HEK293 (cell line): ENCODE measurements around the gene CNOT4.

Experiments
- CTCF ChIA-PET: fragments of 350-600 bp; formaldehyde crosslinking; extraction: SDS; loops from one replicate; lab custom pipeline; 2021; ENCODE audit warnings: antibody characterized with exemption; lab: Yijun Ruan, JAX
- POLR2A ChIA-PET: fragments of 300-600 bp; formaldehyde crosslinking; extraction: SDS; loops from one replicate; lab custom pipeline; 2020; ENCODE audit warnings: antibody characterized with exemption, inconsistent platforms; lab: Yijun Ruan, JAX
- H3K27ac ChIP-seq: fragments of 200-500 bp; sonication (Bioruptor generic); 2 replicates; pipeline ENCODE4 v1.5.1; 2014; ENCODE audit warnings: low read depth, low read length, control low read depth, inconsistent platforms; ENCODE audit errors: extremely low read depth
- H3K36me3 ChIP-seq, 2 experiments: fragments of 200-500 bp in 1 of 2; sonication (Bioruptor generic) in 1 of 2; 1 replicate in 1 of 2; 2 replicates in 1 of 2; pipeline ENCODE4 v1.5.1; 2014 to 2017; ENCODE audit warnings: inconsistent platforms in 2 of 2, low read length in 2 of 2; ENCODE audit not compliant: control insufficient read depth in 2 of 2, insufficient read depth in 1 of 2
- H3K4me1 ChIP-seq: fragments of 200-500 bp; sonication (Bioruptor generic); 2 replicates; pipeline ENCODE4 v1.5.1; 2014; ENCODE audit warnings: mild to moderate bottlenecking, low read length, inconsistent platforms; ENCODE audit not compliant: control insufficient read depth, insufficient read depth
- H3K4me3 ChIP-seq: 2 replicates; pipeline ENCODE4 v1.5.1; 2011; ENCODE audit warnings: low read depth, mild to moderate bottlenecking, control low read depth, low read length, moderate library complexity
- H3K9me3 ChIP-seq: fragments of 200-500 bp; sonication (Bioruptor generic); 2 replicates; pipeline ENCODE4 v1.5.1; 2014; ENCODE audit warnings: low read depth, low read length, inconsistent platforms; ENCODE audit not compliant: control insufficient read depth, insufficient read depth
- GLIS1 ChIP-seq: fragments of 450-650 bp; formaldehyde crosslinking; IDR thresholded peaks from 2 replicates; pipeline ENCODE4 v1.5.1; 2016; ENCODE audit warnings: missing biosample characterization, missing genetic modification characterization
- IKZF3 ChIP-seq: fragments of 450-650 bp; IDR thresholded peaks from 2 replicates; pipeline ENCODE4 v1.5.0; 2018; ENCODE audit warnings: missing biosample characterization, mild to moderate bottlenecking, missing genetic modification characterization, moderate library complexity
- KLF10 ChIP-seq: fragments of 450-650 bp; IDR thresholded peaks from 2 replicates; pipeline ENCODE4 v1.5.1; 2018; ENCODE audit warnings: missing biosample characterization, mild to moderate bottlenecking, missing genetic modification characterization
- MZF1 ChIP-seq: fragments of 450-650 bp; formaldehyde crosslinking; IDR thresholded peaks from 2 replicates; pipeline ENCODE4 v1.5.1; 2017; ENCODE audit warnings: missing biosample characterization, missing genetic modification characterization, borderline replicate concordance
- SETDB1 ChIP-seq: IDR thresholded peaks from one replicate; pipeline ENCODE4 v1.6.1; 2017; ENCODE audit warnings: mild to moderate bottlenecking, low read length, moderate library complexity, mixed read lengths; ENCODE audit not compliant: insufficient read length
- TRIM28 ChIP-seq: IDR thresholded peaks from 2 replicates; pipeline ENCODE4 v1.6.1; 2011; ENCODE audit warnings: low read length, control low read depth, borderline replicate concordance
- WT1 ChIP-seq: fragments of 450-650 bp; formaldehyde crosslinking; IDR thresholded peaks from 2 replicates; pipeline ENCODE4 v1.5.1; 2016; ENCODE audit warnings: missing biosample characterization, missing genetic modification characterization
- YY1 ChIP-seq: fragments of 450-650 bp; formaldehyde crosslinking; IDR thresholded peaks from 2 replicates; pipeline ENCODE4 v1.5.1; 2018; ENCODE audit warnings: missing biosample characterization, missing genetic modification characterization
- ZBTB20 ChIP-seq: fragments of 450-650 bp; formaldehyde crosslinking; IDR thresholded peaks from 2 replicates; pipeline ENCODE4 v1.5.1; 2016; ENCODE audit warnings: missing biosample characterization, missing genetic modification characterization
- ZBTB48 ChIP-seq: fragments of 450-650 bp; formaldehyde crosslinking; IDR thresholded peaks from 2 replicates; pipeline ENCODE4 v1.5.1; 2016; ENCODE audit warnings: missing biosample characterization, missing genetic modification characterization
- ZBTB8A ChIP-seq: fragments of 450-650 bp; formaldehyde crosslinking; IDR thresholded peaks from 2 replicates; pipeline ENCODE4 v1.5.1; 2016; ENCODE audit warnings: missing biosample characterization, missing genetic modification characterization
- ZFP69B ChIP-seq: fragments of 450-650 bp; formaldehyde crosslinking; IDR thresholded peaks from 2 replicates; pipeline ENCODE4 v1.5.1; 2016; ENCODE audit warnings: missing biosample characterization, missing genetic modification characterization
- ZNF121 ChIP-seq: fragments of 450-650 bp; formaldehyde crosslinking; IDR thresholded peaks from 2 replicates; pipeline ENCODE4 v1.5.1; 2016; ENCODE audit warnings: missing biosample characterization, missing genetic modification characterization
- ZNF2 ChIP-seq: fragments of 450-650 bp; formaldehyde crosslinking; IDR thresholded peaks from 2 replicates; pipeline ENCODE4 v1.5.1; 2016; ENCODE audit warnings: missing biosample characterization, missing genetic modification characterization
- ZNF266 ChIP-seq: fragments of 450-650 bp; formaldehyde crosslinking; IDR thresholded peaks from 2 replicates; pipeline ENCODE4 v1.5.1; 2016; ENCODE audit warnings: missing biosample characterization, missing genetic modification characterization, low read depth
- ZNF324 ChIP-seq: fragments of 450-650 bp; formaldehyde crosslinking; IDR thresholded peaks from 2 replicates; pipeline ENCODE4 v1.5.1; 2016; ENCODE audit warnings: missing biosample characterization, missing genetic modification characterization
- ZNF335 ChIP-seq: fragments of 450-650 bp; formaldehyde crosslinking; conservative IDR thresholded peaks from 2 replicates; pipeline ENCODE4 v1.5.1; 2016; ENCODE audit warnings: missing biosample characterization, missing genetic modification characterization
- ZNF510 ChIP-seq: fragments of 450-650 bp; formaldehyde crosslinking; IDR thresholded peaks from 2 replicates; pipeline ENCODE4 v1.5.1; 2018; ENCODE audit warnings: mild to moderate bottlenecking, missing genetic modification characterization, missing biosample characterization; ENCODE audit not compliant: insufficient replicate concordance
- ZNF600 ChIP-seq: fragments of 450-650 bp; formaldehyde crosslinking; IDR thresholded peaks from 2 replicates; pipeline ENCODE4 v1.5.1; 2016; ENCODE audit warnings: missing biosample characterization, missing genetic modification characterization
- ZNF629 ChIP-seq: fragments of 450-650 bp; formaldehyde crosslinking; IDR thresholded peaks from 2 replicates; pipeline ENCODE4 v1.5.1; 2017; ENCODE audit warnings: missing biosample characterization, missing genetic modification characterization
- ZNF654 ChIP-seq: fragments of 450-650 bp; formaldehyde crosslinking; IDR thresholded peaks from 2 replicates; pipeline ENCODE4 v1.5.1; 2016; ENCODE audit warnings: low read depth, missing biosample characterization, missing genetic modification characterization
- ZNF660 ChIP-seq: fragments of 450-650 bp; IDR thresholded peaks from 2 replicates; pipeline ENCODE4 v1.5.1; 2018; ENCODE audit warnings: missing biosample characterization, mild to moderate bottlenecking, missing genetic modification characterization
- ZNF776 ChIP-seq: fragments of 450-650 bp; formaldehyde crosslinking; IDR thresholded peaks from 2 replicates; pipeline ENCODE4 v1.5.0; 2017; ENCODE audit warnings: missing biosample characterization, missing genetic modification characterization, borderline replicate concordance
- TF ChIP-seq, protein P1 (sequence below): fragments of 450-650 bp; formaldehyde crosslinking; IDR thresholded peaks from 2 replicates; pipeline ENCODE4 v1.5.1; 2016; ENCODE audit warnings: missing biosample characterization, missing genetic modification characterization
- TF ChIP-seq, protein P2 (sequence below): fragments of 450-650 bp; formaldehyde crosslinking; IDR thresholded peaks from 2 replicates; pipeline ENCODE4 v1.5.1; 2017; ENCODE audit warnings: missing biosample characterization, missing genetic modification characterization
- TF ChIP-seq, protein P3 (sequence below): fragments of 450-650 bp; formaldehyde crosslinking; IDR thresholded peaks from 2 replicates; pipeline ENCODE4 v1.5.1; 2016; ENCODE audit warnings: missing biosample characterization, missing genetic modification characterization
- TF ChIP-seq, protein P4 (sequence below): fragments of 450-650 bp; formaldehyde crosslinking; IDR thresholded peaks from 2 replicates; pipeline ENCODE4; 2016; ENCODE audit warnings: missing biosample characterization, missing genetic modification characterization

The CNOT4 gene

DNA sequence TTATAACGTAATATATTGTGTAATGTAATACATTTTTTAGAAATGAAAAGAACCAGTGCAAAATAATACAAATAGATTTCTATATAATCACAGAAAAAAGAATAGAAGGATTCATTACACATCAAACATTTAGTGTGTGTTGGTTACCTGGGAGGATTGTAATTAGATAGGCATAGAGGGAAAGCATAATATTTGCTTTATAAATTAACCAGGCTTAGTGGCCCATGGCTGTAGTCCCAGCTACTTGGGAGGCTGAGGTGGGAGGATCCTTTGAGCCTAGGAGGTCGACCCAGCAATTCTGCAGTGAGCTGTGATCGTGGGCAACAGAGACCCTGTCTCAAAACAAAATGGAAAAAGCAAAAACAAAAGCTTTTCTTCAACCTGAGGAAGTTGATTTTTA lies 5.0 kb upstream of the CNOT4 start:
- ChIA-PET POLR2A (no interaction called here), CTCF (no interaction called here)
- Histone ChIP-seq H3K36me3 (no peaks in the 10 kb centered on the region), H3K4me3 (no peak overlapping the region), H3K9me3 (no peaks in the 10 kb centered on the region), H3K27ac (no peak overlapping the region), H3K4me1 (no peaks in the 10 kb centered on the region)
- TF ChIP-seq TRIM28, result no peak
- TF ChIP-seq ZFP69B, result no peak
- TF ChIP-seq, protein P1, sequence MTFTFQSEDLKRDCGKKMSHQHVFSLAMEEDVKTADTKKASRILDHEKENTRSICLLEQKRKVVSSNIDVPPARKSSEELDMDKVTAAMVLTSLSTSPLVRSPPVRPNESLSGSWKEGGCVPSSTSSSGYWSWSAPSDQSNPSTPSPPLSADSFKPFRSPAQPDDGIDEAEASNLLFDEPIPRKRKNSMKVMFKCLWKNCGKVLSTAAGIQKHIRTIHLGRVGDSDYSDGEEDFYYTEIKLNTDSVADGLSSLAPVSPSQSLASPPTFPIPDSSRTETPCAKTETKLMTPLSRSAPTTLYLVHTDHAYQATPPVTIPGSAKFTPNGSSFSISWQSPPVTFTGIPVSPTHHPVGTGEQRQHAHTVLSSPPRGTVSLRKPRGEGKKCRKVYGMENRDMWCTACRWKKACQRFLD (tag by site-specific recombination), result no peak
- TF ChIP-seq GLIS1, result peak; percentile 74
- TF ChIP-seq WT1 (tag by site-specific recombination), result peak; percentile 77

DNA sequence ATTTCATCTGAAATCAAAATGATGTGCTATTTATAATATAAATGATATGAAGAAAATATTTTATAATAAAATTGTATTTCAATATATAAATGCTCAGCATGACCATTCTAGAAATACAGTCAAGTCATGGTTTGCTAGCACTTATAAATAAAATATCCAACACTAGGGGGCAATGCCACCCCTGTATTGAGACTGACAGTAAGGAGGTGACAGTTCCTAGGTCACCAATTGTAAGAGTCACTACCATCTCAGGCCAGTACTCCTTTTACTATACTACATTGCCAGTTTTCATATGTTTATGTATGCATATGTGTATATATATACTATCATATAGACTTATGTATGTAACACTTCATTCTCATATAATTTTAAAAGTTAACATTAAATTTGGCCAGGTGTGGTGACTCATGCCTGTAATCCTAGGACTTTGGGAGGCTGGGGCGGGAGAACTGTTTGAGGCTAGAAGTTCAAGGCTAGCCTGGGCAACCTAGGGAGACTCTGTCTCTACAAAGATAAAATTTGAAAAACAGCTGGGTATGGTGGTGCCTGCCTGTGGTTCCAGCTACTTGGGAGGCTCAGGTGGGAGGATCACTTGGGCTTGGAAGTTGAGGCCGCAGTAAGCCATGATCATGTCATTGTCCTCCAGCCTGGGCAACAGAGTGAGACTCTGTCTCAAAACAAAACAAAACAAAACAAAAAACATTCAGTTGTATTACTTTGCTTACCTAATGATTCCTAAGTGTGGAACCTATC lies 2.4 kb upstream of the CNOT4 start:
- H3K27ac ChIP-seq, result no peak overlapping the region
- CTCF ChIA-PET, result interaction anchor here (0.7 to 1.2 kb wide), 3 partner anchors 34 to 155 kb away, joined by 3 to 4 read pairs (median 3); no protein-coding TSS in a partner anchor

DNA sequence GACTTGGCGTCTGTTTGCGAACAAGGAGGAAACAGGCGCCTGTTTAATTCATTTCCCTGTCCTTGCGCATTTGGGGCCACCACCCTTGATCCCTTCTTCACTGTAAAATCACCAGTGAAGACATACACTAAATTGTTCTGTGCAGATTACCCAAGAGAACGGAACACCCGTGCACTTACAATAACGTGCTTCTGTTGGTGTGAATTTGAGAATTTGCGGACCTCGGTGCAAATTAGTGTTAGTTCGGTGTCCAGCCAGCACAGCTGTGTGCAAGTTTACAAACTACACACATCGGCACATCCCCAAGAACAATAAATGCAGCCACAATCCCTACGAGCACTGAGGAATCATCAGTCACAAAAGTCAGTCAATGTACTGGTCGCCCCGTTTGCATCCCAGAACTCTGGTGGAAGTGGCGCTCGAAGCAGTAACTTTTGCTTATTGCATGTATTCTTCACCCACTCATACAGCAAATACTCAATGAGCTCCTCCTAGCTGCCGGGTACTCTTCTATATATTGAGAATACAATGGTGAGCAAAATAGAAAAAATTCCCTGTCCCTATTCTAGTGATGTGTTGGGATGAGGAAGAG lies 786 bp upstream of the CNOT4 start:
- POLR2A ChIA-PET, result no interaction called here
- peak; percentile 51; the same call in 1 of the 2 replicates for TF ChIP-seq ZBTB48 (tag by site-specific recombination)
- TF ChIP-seq ZNF324 (tag by site-specific recombination), result no peak
- TF ChIP-seq ZNF266 (tag by site-specific recombination), result no peak
- TF ChIP-seq, protein P2, sequence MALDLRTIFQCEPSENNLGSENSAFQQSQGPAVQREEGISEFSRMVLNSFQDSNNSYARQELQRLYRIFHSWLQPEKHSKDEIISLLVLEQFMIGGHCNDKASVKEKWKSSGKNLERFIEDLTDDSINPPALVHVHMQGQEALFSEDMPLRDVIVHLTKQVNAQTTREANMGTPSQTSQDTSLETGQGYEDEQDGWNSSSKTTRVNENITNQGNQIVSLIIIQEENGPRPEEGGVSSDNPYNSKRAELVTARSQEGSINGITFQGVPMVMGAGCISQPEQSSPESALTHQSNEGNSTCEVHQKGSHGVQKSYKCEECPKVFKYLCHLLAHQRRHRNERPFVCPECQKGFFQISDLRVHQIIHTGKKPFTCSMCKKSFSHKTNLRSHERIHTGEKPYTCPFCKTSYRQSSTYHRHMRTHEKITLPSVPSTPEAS (tag by site-specific recombination), result 0 out of 2 replicates have a peak, but pooled peaks have one; percentile 8
- TF ChIP-seq, protein P3, sequence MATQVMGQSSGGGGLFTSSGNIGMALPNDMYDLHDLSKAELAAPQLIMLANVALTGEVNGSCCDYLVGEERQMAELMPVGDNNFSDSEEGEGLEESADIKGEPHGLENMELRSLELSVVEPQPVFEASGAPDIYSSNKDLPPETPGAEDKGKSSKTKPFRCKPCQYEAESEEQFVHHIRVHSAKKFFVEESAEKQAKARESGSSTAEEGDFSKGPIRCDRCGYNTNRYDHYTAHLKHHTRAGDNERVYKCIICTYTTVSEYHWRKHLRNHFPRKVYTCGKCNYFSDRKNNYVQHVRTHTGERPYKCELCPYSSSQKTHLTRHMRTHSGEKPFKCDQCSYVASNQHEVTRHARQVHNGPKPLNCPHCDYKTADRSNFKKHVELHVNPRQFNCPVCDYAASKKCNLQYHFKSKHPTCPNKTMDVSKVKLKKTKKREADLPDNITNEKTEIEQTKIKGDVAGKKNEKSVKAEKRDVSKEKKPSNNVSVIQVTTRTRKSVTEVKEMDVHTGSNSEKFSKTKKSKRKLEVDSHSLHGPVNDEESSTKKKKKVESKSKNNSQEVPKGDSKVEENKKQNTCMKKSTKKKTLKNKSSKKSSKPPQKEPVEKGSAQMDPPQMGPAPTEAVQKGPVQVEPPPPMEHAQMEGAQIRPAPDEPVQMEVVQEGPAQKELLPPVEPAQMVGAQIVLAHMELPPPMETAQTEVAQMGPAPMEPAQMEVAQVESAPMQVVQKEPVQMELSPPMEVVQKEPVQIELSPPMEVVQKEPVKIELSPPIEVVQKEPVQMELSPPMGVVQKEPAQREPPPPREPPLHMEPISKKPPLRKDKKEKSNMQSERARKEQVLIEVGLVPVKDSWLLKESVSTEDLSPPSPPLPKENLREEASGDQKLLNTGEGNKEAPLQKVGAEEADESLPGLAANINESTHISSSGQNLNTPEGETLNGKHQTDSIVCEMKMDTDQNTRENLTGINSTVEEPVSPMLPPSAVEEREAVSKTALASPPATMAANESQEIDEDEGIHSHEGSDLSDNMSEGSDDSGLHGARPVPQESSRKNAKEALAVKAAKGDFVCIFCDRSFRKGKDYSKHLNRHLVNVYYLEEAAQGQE (tag by site-specific recombination), result peak; percentile 13; the same call in 1 of the 2 replicates
- TF ChIP-seq ZNF600, result peak; percentile 26; the same call in 1 of the 2 replicates
- TF ChIP-seq ZNF2 (tag by site-specific recombination), result 0 out of 2 replicates have a peak, but pooled peaks have one; percentile 22
- TF ChIP-seq, protein P4, sequence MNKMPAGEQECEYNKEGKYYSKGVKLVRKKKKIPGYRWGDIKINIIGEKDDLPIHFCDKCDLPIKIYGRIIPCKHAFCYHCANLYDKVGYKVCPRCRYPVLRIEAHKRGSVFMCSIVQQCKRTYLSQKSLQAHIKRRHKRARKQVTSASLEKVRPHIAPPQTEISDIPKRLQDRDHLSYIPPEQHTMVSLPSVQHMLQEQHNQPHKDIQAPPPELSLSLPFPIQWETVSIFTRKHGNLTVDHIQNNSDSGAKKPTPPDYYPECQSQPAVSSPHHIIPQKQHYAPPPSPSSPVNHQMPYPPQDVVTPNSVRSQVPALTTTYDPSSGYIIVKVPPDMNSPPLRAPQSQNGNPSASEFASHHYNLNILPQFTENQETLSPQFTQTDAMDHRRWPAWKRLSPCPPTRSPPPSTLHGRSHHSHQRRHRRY, result no peak
- TF ChIP-seq ZNF510 (tag by site-specific recombination), result no peak
- TF ChIP-seq ZNF335 (tag by site-specific recombination), result peak; percentile 92
- TF ChIP-seq MZF1 (tag by site-specific recombination), result 0 out of 2 replicates have a peak, but pooled peaks have one; percentile 11
- TF ChIP-seq ZNF776 (tag by site-specific recombination), result no peak
- TF ChIP-seq ZBTB20 (tag by site-specific recombination), result peak; percentile 84

More for the DNA sequence above, 2.4 kb upstream of the CNOT4 start:
- Histone ChIP-seq H3K9me3 (no peaks in the 10 kb centered on the region), H3K4me3 (no peak overlapping the region), H3K4me1 (peaks cover 3% of the 10 kb centered on the region), H3K36me3 (no peaks in the 10 kb centered on the region)
- TF ChIP-seq ZNF121 (tag by site-specific recombination), result peak; percentile 60; the same call in 1 of the 2 replicates
- 0 out of 2 replicates have a peak, but pooled peaks have one; percentile 20 for TF ChIP-seq ZNF660 (tag by site-specific recombination)
- TF ChIP-seq ZBTB8A (tag by site-specific recombination), result 0 out of 2 replicates have a peak, but pooled peaks have one; percentile 18
- TF ChIP-seq YY1 (tag by site-specific recombination), result no peak
- no peak for TF ChIP-seq SETDB1
- TF ChIP-seq ZNF654, result peak; percentile 62
- TF ChIP-seq KLF10, result 0 out of 2 replicates have a peak, but pooled peaks have one; percentile 23
- TF ChIP-seq ZNF629 (tag by site-specific recombination), result peak; percentile 71; the same call in 1 of the 2 replicates
- no peak for TF ChIP-seq IKZF3 (tag by site-specific recombination)
- POLR2A ChIA-PET, result no interaction called here

More for the DNA sequence above, 786 bp upstream of the CNOT4 start:
- Histone ChIP-seq H3K27ac (no peak overlapping the region), H3K36me3 (no peaks in the 10 kb centered on the region), H3K9me3 (no peaks in the 10 kb centered on the region), H3K4me1 (peaks cover 3% of the 10 kb centered on the region), H3K4me3 (peak overlapping the region; percentile 73)
- CTCF ChIA-PET, result interaction anchor here (0.6 to 1.1 kb wide), 6 partner anchors 111 to 1303 kb away, joined by 3 to 4 read pairs (median 4); no protein-coding TSS in a partner anchor
